B cell (primary cell): ENCODE data around the gene APRT. TPM values are rescaled to one million over a fixed set of nuclear protein-coding genes. Genes with fewer than 3 reads are reported as not detected.

Experiments used
- ATAC-seq: fragments of 200-7000 bp; cut with Tn5 transposase; one replicate; pipeline ENCODE4 v1.10.0; 2021; ENCODE audit warnings: low read depth, mild to moderate bottlenecking, moderate number of reproducible peaks, moderate library complexity
- CTCF ChIA-PET: fragments of 350-600 bp; sonication (Branson Sonifier 250); formaldehyde crosslinking; loops from one replicate; lab custom pipeline; 2021; ENCODE audit warnings: antibody characterized with exemption, inconsistent platforms; lab: Charles Lee
- POLR2A ChIA-PET: fragments of 350-600 bp; sonication (Branson Sonifier 250); formaldehyde crosslinking; loops from one replicate; lab custom pipeline; 2021; ENCODE audit warnings: antibody characterized with exemption; lab: Charles Lee
- DNase-seq: peaks from one replicate; pipeline ENCODE4 v3.0.0; 2013
- H2AFZ ChIP-seq: 2 replicates; pipeline ENCODE4 v1.6.1; 2012; ENCODE audit warnings: mild to moderate bottlenecking, low read depth, low read length; ENCODE audit not compliant: insufficient read depth, poor library complexity, severe bottlenecking
- H3K27ac ChIP-seq, 2 donors: 1 replicate in 1 of 2; 2 replicates in 1 of 2; pipeline ENCODE4 v1.5.1; 2012 to 2013; ENCODE audit warnings: low read length in 2 of 2, mild to moderate bottlenecking in 2 of 2, moderate library complexity in 1 of 2
- H3K27me3 ChIP-seq, 4 experiments: fragments of 200-600 bp in 1 of 4; sonication (generic) in 1 of 4; replicated peaks in 1 of 4; 1 replicate in 2 of 4; 2 replicates in 2 of 4; pipeline versions ENCODE4 v1.6.1 to v1.7.0; 2013 to 2016; ENCODE audit warnings: low read length in 3 of 4, mild to moderate bottlenecking in 2 of 4, mixed read lengths in 1 of 4, moderate library complexity in 1 of 4; ENCODE audit not compliant: insufficient read depth in 4 of 4, control insufficient read depth in 3 of 4; ENCODE audit errors: control extremely low read depth in 1 of 4
- H3K36me3 ChIP-seq, 2 experiments: replicated peaks in 1 of 2; 1 replicate in 1 of 2; 2 replicates in 1 of 2; pipeline versions ENCODE4 v1.6.1 to v1.7.1; 2013; ENCODE audit warnings: low read length in 1 of 2; ENCODE audit not compliant: insufficient read depth in 2 of 2, control insufficient read depth in 1 of 2; ENCODE audit errors: control extremely low read depth in 1 of 2, extremely low read depth in 1 of 2
- H3K4me1 ChIP-seq, 2 donors: fragments of 200-600 bp in 1 of 2; sonication (generic) in 1 of 2; 1 replicate in 1 of 2; 2 replicates in 1 of 2; pipeline versions ENCODE4 v1.5.1 to v1.6.1; 2013 to 2017; ENCODE audit warnings: low read length in 2 of 2; ENCODE audit not compliant: control insufficient read depth in 2 of 2, insufficient read depth in 2 of 2
- H3K4me2 ChIP-seq: replicated peaks from 2 replicates; pipeline ENCODE3; 2012; ENCODE audit warnings: mild to moderate bottlenecking, low read depth, low read length; ENCODE audit not compliant: poor library complexity, severe bottlenecking
- H3K4me3 ChIP-seq, 5 experiments: fragments of 200-600 bp in 1 of 5; sonication (generic) in 1 of 5; 1 replicate in 3 of 5; 2 replicates in 2 of 5; pipeline versions ENCODE4 v1.5.1 to v1.7.0; 2011 to 2016; ENCODE audit warnings: low read length in 4 of 5, mild to moderate bottlenecking in 4 of 5, low read depth in 2 of 5, control low read depth in 1 of 5, moderate library complexity in 1 of 5; ENCODE audit not compliant: insufficient read depth in 1 of 5; ENCODE audit errors: control extremely low read depth in 1 of 5, extremely low read depth in 1 of 5
- H3K79me2 ChIP-seq: fragments of 200-600 bp; sonication (generic); one replicate; pipeline ENCODE4 v1.6.0; 2016; ENCODE audit warnings: low read length; ENCODE audit not compliant: control insufficient read depth, insufficient read depth
- H3K9ac ChIP-seq: fragments of 200-600 bp; sonication (generic); 2 replicates; pipeline ENCODE4 v1.6.1; 2017; ENCODE audit warnings: mild to moderate bottlenecking, low read length, moderate library complexity
- H3K9me3 ChIP-seq, 3 donors: one replicate each; pipeline versions ENCODE4 v1.6.1 to v1.7.1; 2013; ENCODE audit warnings: low read length in 2 of 3; ENCODE audit not compliant: control insufficient read depth in 2 of 3, insufficient read depth in 1 of 3; ENCODE audit errors: control extremely low read depth in 1 of 3
- H4K20me1 ChIP-seq: 2 replicates; pipeline ENCODE4 v1.6.0; 2012; ENCODE audit warnings: mild to moderate bottlenecking, low read length; ENCODE audit not compliant: insufficient read depth, control insufficient read depth, poor library complexity, severe bottlenecking
- H3K27ac Mint-ChIP-seq: one replicate; pipeline ENCODE4 v1.8.0; 2021; ENCODE audit warnings: mixed read lengths
- H3K27me3 Mint-ChIP-seq: one replicate; pipeline ENCODE4 v1.8.0; 2021; ENCODE audit warnings: mixed read lengths
- H3K4me1 Mint-ChIP-seq: one replicate; pipeline ENCODE4 v1.8.0; 2021; ENCODE audit warnings: mixed read lengths
- H3K4me3 Mint-ChIP-seq: one replicate; pipeline ENCODE4 v1.8.0; 2021; ENCODE audit warnings: mixed read lengths
- H3K9me3 Mint-ChIP-seq: one replicate; pipeline ENCODE4 v1.8.0; 2022; ENCODE audit warnings: mixed read lengths; ENCODE audit not compliant: insufficient read depth
- CTCF ChIP-seq: fragments of 200-600 bp; IDR thresholded peaks from one replicate; pipeline ENCODE4 v1.8.0; 2022; ENCODE audit warnings: antibody characterized with exemption, mild to moderate bottlenecking
- EZH2 ChIP-seq: IDR thresholded peaks from 2 replicates; pipeline ENCODE4 v1.6.1; 2012; ENCODE audit warnings: borderline replicate concordance, low read depth, mild to moderate bottlenecking, moderate library complexity, low read length; ENCODE audit not compliant: insufficient read depth, poor library complexity, severe bottlenecking
- WGBS: methylation state at CpG from one replicate; pipeline ENCODE4 v1.1.5; 2013; ENCODE audit warnings: missing lambda C conversion rate; ENCODE audit not compliant: insufficient coverage; 5-methylcytosine and 5-hydroxymethylcytosine counted together
- intact Hi-C: fragments of 100-400 bp; cut with micrococcal nuclease; formaldehyde crosslinking; loops from one replicate; pipeline ENCODE4 v1.10.0; 2022
- polyA plus RNA-seq: library from polyadenylated mRNA; depleted of rRNA; stranded (reverse); fragments of >200 nt; gene quantifications from 2 replicates; pipeline ENCODE4 v1.2.3, GENCODE V29; 2012
- total RNA-seq, 2 donors: library from RNA; stranded (reverse); fragments of 120-200 nt in 1 of 2; gene quantifications; 1 replicate in 1 of 2; 2 replicates in 1 of 2; pipeline versions ENCODE4 v1.2.3 to v1.2.4, GENCODE V29; 2013 to 2022

Gene APRT
- total and polyA plus RNA-seq, 2 donors (not counting 1 experiment from before 2014, with no cell fraction given): 124 to 161 TPM

DNA sequence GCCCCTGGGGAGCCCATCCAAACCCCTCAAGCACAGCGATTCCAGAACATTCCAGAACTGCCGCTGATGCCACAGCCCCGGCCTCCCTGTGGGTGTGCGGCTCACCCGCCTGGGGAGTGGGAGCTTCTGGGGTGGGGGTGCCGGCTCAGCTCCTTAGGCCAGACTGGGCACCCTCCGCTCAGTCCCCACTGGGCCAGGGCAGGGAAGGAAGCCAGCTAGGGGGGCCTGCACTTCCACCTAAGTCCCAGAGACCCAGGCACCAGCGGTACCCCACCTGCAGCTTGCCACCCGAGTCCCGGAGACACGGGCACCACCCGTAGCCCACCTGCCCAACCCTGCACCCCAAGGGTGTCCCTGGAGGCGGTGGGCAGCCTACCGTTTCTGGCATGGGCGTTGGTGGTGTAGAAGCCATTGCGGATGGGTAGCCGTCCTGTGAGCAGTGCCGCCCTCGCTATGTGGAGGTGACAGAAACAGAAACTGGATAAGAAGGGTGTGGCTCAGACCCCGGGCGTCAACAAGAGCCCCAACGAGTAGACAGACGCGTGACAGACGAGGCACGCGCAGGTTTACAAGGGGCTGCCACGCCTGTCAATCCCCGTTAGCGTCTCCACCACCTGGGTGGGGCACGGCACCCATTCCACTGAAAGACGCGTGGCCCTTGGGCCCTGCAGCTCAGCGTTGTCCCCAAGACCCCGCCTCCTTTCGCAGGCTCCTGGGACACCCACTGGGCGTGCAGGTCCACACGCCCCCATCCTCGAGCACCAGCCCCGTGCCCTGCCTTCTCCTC is 30.0 kb upstream of the APRT start:
- TF ChIP-seq EZH2 (no peak), CTCF (no peak)
- intact Hi-C loops: no loop called here
- Mint-ChIP-seq H3K9me3 (no peaks in the 10 kb centered on the region), H3K27ac (no peak overlapping the region), H3K4me3 (no peak overlapping the region), H3K4me1 (no peaks in the 10 kb centered on the region), H3K27me3 (no peaks in the 10 kb centered on the region)
- DNase-seq (no peak), ATAC-seq (peak; percentile 36)
- H3K79me2 ChIP-seq: peaks cover 32% of the 10 kb centered on the region
- no peaks in the 10 kb centered on the region for H3K4me1 ChIP-seq
- H3K9ac ChIP-seq: no peak overlapping the region
- H4K20me1 ChIP-seq: peaks cover 32% of the 10 kb centered on the region
- H3K4me3 ChIP-seq: no peak overlapping the region
- no peak overlapping the region for H2AFZ ChIP-seq
- ChIA-PET POLR2A (no interaction called here), CTCF (no interaction called here)
- WGBS: 88% methylated on average over 35 of the region's 40 CpGs
- no peak overlapping the region for H3K4me2 ChIP-seq
- H3K36me3 ChIP-seq: peaks cover 0 to 14% of the 10 kb centered on the region in 2 experiments
- no peaks in the 10 kb centered on the region for H3K27me3 ChIP-seq
- no peaks in the 10 kb centered on the region for H3K9me3 ChIP-seq
- H3K27ac ChIP-seq: no peak overlapping the region

- WGBS: 97% methylated on average over 30 of the region's 30 CpGs
- Histone ChIP-seq H3K4me1 (no peaks in the 10 kb centered on the region), H2AFZ (no peak overlapping the region), H3K36me3 (peaks cover 0 to 14% of the 10 kb centered on the region in 2 experiments), H3K27ac (no peak overlapping the region), H3K79me2 (peaks cover 22% of the 10 kb centered on the region), H3K9me3 (no peaks in the 10 kb centered on the region), H3K4me2 (no peak overlapping the region), H3K9ac (no peak overlapping the region), H4K20me1 (peaks cover 26% of the 10 kb centered on the region), H3K27me3 (no peaks in the 10 kb centered on the region), H3K4me3 (no peak overlapping the region)
- DNase-seq (no peak), ATAC-seq (no peak)
- intact Hi-C loops: no loop called here
- Mint-ChIP-seq H3K9me3 (no peaks in the 10 kb centered on the region), H3K27ac (no peak overlapping the region), H3K4me3 (no peak overlapping the region), H3K27me3 (no peaks in the 10 kb centered on the region), H3K4me1 (no peaks in the 10 kb centered on the region)
- ChIA-PET POLR2A (no interaction called here), CTCF (no interaction called here)
- TF ChIP-seq CTCF (no peak), EZH2 (no peak)
These were observed 29.0 kb upstream of the APRT start for GRCh38 chr16:88840600-88841215.
